Panc1 (cell line): Measurements from ENCODE around the gene SENP6. TPM values are rescaled to one million over a fixed set of nuclear protein-coding genes. Genes with fewer than 3 reads are reported as not detected.

Experiments
- ATAC-seq: fragments of 200-7000 bp; cut with Tn5 transposase; 2 replicates; pipeline ENCODE4 v1.9.1; 2020; ENCODE audit warnings: mild to moderate bottlenecking, moderate library complexity
- BruUV-seq: library from RNA; stranded (reverse); fragments of 400-500 nt; replicated peaks from 2 replicates; lab custom pipeline; 2021; lab: Mats Ljungman, UMichigan
- CTCF ChIA-PET: fragments of 300-600 bp; sonication (Branson Sonifier 250); formaldehyde crosslinking; loops from one replicate; lab custom pipeline; 2022; ENCODE audit warnings: antibody characterized with exemption; lab: Charles Lee
- POLR2A ChIA-PET: fragments of 300-600 bp; sonication (Branson Sonifier 250); formaldehyde crosslinking; loops from one replicate; lab custom pipeline; 2022; ENCODE audit warnings: antibody characterized with exemption; lab: Charles Lee
- DNase-seq: peaks from one replicate; pipeline ENCODE4 v3.0.0-alpha.2; 2010; ENCODE audit warnings: low read depth, low spot score
- H3K27ac ChIP-seq: 2 replicates; pipeline ENCODE4 v1.5.1; 2011; ENCODE audit warnings: mild to moderate bottlenecking, low read length, inconsistent platforms
- H3K27me3 ChIP-seq: fragments of 200-500 bp; sonication (Bioruptor generic); 2 replicates; pipeline ENCODE4 v1.6.0; 2014; ENCODE audit warnings: low read length, inconsistent platforms; ENCODE audit not compliant: control insufficient read depth, insufficient read depth
- H3K36me3 ChIP-seq: fragments of 200-500 bp; sonication (Bioruptor generic); 2 replicates; pipeline ENCODE4 v1.5.1; 2014; ENCODE audit warnings: inconsistent platforms, mild to moderate bottlenecking, low read length, moderate library complexity; ENCODE audit not compliant: control insufficient read depth, insufficient read depth
- H3K4me1 ChIP-seq: 2 replicates; pipeline ENCODE4 v1.5.1; 2011; ENCODE audit warnings: inconsistent platforms, mild to moderate bottlenecking, low read length, moderate library complexity; ENCODE audit not compliant: control insufficient read depth, insufficient read depth
- H3K4me3 ChIP-seq, 2 experiments: 2 replicates each; pipeline ENCODE4 v1.5.1; 2011 to 2012; ENCODE audit warnings: low read depth in 2 of 2, low read length in 2 of 2, mild to moderate bottlenecking in 2 of 2, inconsistent platforms in 1 of 2, moderate library complexity in 1 of 2
- H3K9me3 ChIP-seq: fragments of 200-500 bp; sonication (Bioruptor generic); 2 replicates; pipeline ENCODE4 v1.5.1; 2014; ENCODE audit warnings: low read depth, mild to moderate bottlenecking, inconsistent platforms, low read length, moderate library complexity; ENCODE audit not compliant: control insufficient read depth, insufficient read depth
- POLR2AphosphoS5 ChIP-seq: IDR thresholded peaks from 2 replicates; pipeline ENCODE4 v1.6.1; 2012; ENCODE audit warnings: mild to moderate bottlenecking, low read depth, low read length, moderate library complexity
- SIN3A ChIP-seq: IDR thresholded peaks from 2 replicates; pipeline ENCODE4 v1.6.1; 2012; ENCODE audit warnings: low read depth, mild to moderate bottlenecking, low read length, moderate library complexity, borderline replicate concordance; ENCODE audit not compliant: insufficient read depth
- TCF7L2 ChIP-seq: IDR thresholded peaks from 2 replicates; pipeline ENCODE4 v1.6.1; 2011; ENCODE audit warnings: mild to moderate bottlenecking, low read depth, low read length, inconsistent platforms
- in situ Hi-C: cut with HindIII; loops from 2 replicates; pipeline ENCODE4 v1.10.0; 2016; ENCODE audit warnings: low sequenced_read_pairs, low pct_unique_long_range_greater_than_20kb
- intact Hi-C: fragments of 100-400 bp; cut with micrococcal nuclease; formaldehyde crosslinking; loops from one replicate; pipeline ENCODE4 v1.10.0; 2022; ENCODE audit not compliant: unreplicated experiment
- total RNA-seq: library from RNA; stranded (reverse); gene quantifications from one replicate; pipeline ENCODE4 v1.2.1, GENCODE V29; 2021; ENCODE audit not compliant: unreplicated experiment
- TF ChIP-seq, protein P1 (sequence below): fragments of 450-650 bp; IDR thresholded peaks from 2 replicates; pipeline ENCODE4 v1.5.1; 2017; ENCODE audit warnings: mild to moderate bottlenecking
- TF ChIP-seq, protein P2 (sequence below), 2 experiments: IDR thresholded peaks; 2 replicates each; pipeline ENCODE4 v1.6.1; 2011 to 2012; ENCODE audit warnings: low read depth in 2 of 2, control low read depth in 1 of 2, low read length in 1 of 2, mild to moderate bottlenecking in 1 of 2, moderate library complexity in 1 of 2; ENCODE audit not compliant: insufficient read depth in 1 of 2

SENP6 gene
- total RNA-seq, 1 experiment from 2014 or later: 58.7 TPM

DNA sequence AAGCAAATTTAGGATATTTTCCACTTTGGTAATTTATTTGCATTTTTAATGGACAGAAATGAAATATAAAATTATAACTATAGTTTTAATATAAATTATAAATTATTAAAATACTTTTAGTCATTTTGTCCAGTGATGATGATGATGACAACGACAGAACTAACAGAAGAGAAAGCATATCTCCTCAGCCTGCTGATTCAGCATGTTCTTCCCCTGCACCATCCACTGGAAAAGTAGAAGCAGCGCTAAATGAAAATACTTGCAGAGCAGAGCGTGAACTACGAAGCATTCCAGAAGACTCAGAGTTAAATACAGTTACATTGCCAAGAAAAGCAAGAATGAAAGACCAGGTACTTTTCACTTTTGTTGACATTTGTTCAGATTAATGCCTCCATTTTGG lies 64.9 kb downstream of the SENP6 start:
- in situ Hi-C loops (no loop called here), intact Hi-C loops (no loop called here)
- Histone ChIP-seq H3K9me3 (no peaks in the 10 kb centered on the region), H3K4me1 (no peaks in the 10 kb centered on the region), H3K27me3 (no peaks in the 10 kb centered on the region), H3K4me3 (no peak overlapping the region), H3K36me3 (peaks cover 50% of the 10 kb centered on the region), H3K27ac (no peak overlapping the region)
- BruUV-seq: no TSS peak
- ATAC-seq: no peak
- POLR2A ChIA-PET: no interaction called here
- TF ChIP-seq SIN3A (no peak), POLR2AphosphoS5 (no peak), TCF7L2 (no peak)
- TF ChIP-seq, protein P1, sequence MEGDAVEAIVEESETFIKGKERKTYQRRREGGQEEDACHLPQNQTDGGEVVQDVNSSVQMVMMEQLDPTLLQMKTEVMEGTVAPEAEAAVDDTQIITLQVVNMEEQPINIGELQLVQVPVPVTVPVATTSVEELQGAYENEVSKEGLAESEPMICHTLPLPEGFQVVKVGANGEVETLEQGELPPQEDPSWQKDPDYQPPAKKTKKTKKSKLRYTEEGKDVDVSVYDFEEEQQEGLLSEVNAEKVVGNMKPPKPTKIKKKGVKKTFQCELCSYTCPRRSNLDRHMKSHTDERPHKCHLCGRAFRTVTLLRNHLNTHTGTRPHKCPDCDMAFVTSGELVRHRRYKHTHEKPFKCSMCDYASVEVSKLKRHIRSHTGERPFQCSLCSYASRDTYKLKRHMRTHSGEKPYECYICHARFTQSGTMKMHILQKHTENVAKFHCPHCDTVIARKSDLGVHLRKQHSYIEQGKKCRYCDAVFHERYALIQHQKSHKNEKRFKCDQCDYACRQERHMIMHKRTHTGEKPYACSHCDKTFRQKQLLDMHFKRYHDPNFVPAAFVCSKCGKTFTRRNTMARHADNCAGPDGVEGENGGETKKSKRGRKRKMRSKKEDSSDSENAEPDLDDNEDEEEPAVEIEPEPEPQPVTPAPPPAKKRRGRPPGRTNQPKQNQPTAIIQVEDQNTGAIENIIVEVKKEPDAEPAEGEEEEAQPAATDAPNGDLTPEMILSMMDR: no peak
- TF ChIP-seq, protein P2, sequence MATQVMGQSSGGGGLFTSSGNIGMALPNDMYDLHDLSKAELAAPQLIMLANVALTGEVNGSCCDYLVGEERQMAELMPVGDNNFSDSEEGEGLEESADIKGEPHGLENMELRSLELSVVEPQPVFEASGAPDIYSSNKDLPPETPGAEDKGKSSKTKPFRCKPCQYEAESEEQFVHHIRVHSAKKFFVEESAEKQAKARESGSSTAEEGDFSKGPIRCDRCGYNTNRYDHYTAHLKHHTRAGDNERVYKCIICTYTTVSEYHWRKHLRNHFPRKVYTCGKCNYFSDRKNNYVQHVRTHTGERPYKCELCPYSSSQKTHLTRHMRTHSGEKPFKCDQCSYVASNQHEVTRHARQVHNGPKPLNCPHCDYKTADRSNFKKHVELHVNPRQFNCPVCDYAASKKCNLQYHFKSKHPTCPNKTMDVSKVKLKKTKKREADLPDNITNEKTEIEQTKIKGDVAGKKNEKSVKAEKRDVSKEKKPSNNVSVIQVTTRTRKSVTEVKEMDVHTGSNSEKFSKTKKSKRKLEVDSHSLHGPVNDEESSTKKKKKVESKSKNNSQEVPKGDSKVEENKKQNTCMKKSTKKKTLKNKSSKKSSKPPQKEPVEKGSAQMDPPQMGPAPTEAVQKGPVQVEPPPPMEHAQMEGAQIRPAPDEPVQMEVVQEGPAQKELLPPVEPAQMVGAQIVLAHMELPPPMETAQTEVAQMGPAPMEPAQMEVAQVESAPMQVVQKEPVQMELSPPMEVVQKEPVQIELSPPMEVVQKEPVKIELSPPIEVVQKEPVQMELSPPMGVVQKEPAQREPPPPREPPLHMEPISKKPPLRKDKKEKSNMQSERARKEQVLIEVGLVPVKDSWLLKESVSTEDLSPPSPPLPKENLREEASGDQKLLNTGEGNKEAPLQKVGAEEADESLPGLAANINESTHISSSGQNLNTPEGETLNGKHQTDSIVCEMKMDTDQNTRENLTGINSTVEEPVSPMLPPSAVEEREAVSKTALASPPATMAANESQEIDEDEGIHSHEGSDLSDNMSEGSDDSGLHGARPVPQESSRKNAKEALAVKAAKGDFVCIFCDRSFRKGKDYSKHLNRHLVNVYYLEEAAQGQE (IDR thresholded peaks at IDR 0.05; ENCODE audit: insufficient read depth in 1 of 2, low read depth in 2 of 2, low read length in 1 of 2): no peak
- CTCF ChIA-PET: no interaction called here
- DNase-seq: no peak

DNA sequence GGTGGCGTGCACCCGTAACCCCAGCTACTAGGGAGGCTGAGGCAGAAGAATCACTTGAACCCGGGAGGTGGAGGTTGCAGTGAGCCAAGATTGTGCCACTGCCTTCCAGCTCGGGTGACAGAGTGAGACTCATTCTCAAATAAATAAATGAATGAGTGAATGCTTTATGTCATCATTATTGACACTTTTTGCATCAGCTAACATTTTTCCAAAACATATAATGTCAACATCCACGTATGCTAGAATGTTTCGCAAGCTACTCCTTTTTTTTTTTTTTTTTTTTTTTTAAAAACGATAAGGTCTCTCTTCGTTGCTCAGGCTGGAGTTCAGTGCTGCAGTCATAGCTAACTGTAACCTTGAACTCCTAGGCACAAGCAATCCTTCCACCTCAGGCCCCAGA lies 72.2 kb downstream of the SENP6 start:
- DNase-seq (peak; percentile 12), ATAC-seq (no peak)
- TF ChIP-seq POLR2AphosphoS5 (no peak), SIN3A (no peak), TCF7L2 (no peak)
- TF ChIP-seq, protein P2 (IDR thresholded peaks at IDR 0.05; ENCODE audit: insufficient read depth in 1 of 2, low read depth in 2 of 2, low read length in 1 of 2): no peak
- TF ChIP-seq, protein P1: no peak
- peaks cover 37% of the 10 kb centered on the region for H3K36me3 ChIP-seq
- in situ Hi-C loops: no loop called here
- BruUV-seq: no TSS peak
- no peak overlapping the region for H3K4me3 ChIP-seq
- POLR2A ChIA-PET: interaction anchor here (0.6 kb wide), 1 partner anchor 25 kb away, joined by 4 read pairs; no protein-coding TSS in a partner anchor
- no peaks in the 10 kb centered on the region for H3K27me3 ChIP-seq
- H3K4me1 ChIP-seq: no peaks in the 10 kb centered on the region
- intact Hi-C loops: no loop called here
- no peaks in the 10 kb centered on the region for H3K9me3 ChIP-seq
- CTCF ChIA-PET: no interaction called here
- no peak overlapping the region for H3K27ac ChIP-seq
